HG03095 (cell line): ENCODE results near the gene SGCG.
"Not testable (repeated sequence)": the region's sequence is repeated elsewhere in the genome, so short reads cannot be mapped to it uniquely, and the experiment has no call there.

ENCODE experiments used
- ATAC-seq: cut with Tn5 transposase; IDR thresholded peaks from one replicate; pipeline ENCODE4 v1.9.1; 2021; ENCODE audit warnings: moderate library complexity; ENCODE audit not compliant: unreplicated experiment

SGCG gene, protein sequence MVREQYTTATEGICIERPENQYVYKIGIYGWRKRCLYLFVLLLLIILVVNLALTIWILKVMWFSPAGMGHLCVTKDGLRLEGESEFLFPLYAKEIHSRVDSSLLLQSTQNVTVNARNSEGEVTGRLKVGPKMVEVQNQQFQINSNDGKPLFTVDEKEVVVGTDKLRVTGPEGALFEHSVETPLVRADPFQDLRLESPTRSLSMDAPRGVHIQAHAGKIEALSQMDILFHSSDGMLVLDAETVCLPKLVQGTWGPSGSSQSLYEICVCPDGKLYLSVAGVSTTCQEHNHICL

DNA sequence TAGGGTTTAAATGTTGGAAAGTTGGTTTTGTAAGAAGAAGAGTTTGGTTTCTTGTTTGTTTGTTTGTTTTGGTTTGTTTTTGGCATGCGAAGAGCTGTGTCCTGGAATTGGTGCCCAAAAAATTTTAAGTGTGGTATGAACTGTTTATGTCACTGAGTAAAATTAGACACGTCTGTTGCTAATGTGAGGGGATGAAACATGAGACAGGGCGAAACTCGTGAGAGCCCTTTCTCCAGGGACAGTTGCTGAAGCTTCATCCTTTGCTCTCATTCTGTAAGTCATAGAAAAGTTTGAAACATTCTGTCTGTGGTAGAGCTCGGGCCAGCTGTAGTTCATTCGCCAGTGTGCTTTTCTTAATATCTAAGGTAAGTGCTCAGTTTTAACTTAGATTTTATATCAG lies at the start of gene SGCG:
TSS of gene SGCG (plus strand) at position 269 of the 400 bp plus-strand sequence. CDS start 22,716 bp downstream, outside the sequence.
- ATAC-seq, result no peak

DNA sequence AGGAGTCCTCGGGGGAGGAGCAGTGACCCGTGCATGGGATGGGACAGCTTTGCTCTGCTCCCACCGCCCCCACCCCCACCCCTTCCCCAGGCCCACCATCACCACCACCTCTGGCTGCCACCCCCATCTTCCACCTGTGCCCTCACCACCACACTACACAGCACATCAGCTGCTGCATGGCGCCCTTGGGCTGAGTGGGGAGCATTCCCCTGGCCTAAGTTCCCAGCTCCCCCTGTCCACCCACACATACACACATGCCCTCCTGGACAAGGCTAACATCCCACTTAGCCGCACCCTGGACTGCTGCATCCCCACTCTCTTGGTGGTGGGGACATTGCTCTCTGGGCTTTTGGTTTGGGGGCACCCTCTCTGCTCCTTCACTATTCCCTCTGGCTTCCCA lies 46.2 kb upstream of the SGCG start:
- ATAC-seq, result no peak

DNA sequence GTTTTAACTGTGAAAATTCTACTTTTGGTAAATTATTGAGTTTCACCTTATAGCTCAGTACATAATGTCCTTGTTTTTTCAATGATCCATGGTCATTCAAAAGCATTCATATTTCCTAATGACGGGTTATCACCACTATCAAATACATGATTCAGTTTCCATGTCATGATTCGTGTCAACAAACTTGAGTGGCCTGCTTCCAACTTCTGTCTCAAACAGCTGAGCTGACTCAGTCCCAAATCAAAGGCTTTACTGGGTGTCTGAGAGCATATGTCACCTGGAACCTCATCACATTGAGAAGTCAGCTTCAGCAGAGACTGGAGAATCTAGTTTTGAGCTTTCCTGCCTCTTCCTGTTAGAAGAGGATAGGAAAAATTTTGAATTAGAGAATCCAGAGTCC lies 40.3 kb upstream of the SGCG start:
- ATAC-seq, result no peak

- ATAC-seq, result no peak
These were observed 38.8 kb upstream of the SGCG start for GRCh38 chr13:23141964-23142363.

- ATAC-seq, result not testable (repeated sequence)
These were observed 38.2 kb upstream of the SGCG start for GRCh38 chr13:23142607-23143006.

- ATAC-seq, result no peak
These were observed 36.3 kb upstream of the SGCG start for GRCh38 chr13:23144431-23144830.

DNA sequence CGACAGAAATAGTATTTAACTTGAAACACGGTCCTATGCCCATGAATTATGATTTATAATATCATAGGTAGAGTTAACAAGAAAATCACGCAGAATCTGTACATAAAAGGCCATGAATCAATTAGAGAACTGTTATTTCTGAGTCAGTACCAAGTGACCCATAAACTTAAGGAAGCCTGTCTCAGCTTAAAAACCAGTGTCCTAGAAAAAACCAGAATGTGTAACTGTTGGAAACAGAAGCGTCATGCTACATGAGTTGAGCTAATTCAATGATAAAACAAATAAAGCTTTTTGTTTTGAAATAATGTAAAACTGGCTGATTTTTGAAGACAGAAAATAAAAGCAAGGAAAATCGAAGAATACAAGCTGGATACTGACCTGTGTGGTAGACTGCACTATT lies 34.8 kb upstream of the SGCG start:
- ATAC-seq, result no peak

DNA sequence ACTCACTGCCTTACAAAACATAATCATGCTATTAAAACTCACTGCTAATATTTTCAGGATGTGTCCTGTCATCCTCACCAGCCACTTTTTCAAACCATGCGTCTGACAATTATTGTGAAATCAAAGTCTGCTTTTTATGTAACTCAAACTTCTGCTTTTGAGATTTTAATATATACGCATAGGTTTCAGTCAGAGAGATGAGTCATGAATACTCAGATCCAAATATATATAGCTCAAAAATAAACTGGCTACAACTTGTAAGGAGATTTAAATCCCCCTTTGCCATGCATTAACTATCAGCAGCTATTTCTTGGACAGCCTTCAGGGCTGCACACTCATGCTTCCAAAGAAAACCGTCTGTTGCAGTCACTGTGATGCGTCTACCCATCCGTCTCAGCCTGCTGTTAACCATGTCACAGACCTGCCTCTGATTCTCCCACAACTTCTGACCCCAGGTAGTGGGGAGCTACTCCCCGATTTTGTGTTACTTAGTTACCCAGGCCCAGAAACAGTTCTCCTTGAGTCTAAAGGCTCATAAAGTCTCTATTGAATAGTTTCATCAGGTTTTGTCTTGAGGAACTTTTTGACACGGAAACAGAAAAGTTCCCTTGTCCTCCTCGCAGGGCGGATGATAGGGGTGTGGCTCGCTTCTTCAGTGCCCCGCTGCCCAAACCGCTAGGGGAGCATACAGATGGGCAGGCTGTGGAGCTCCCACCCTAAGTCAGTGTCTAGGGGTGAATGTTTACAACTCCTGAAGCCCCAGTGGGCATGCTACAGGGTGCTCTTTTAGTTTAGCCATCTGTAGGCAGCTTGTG lies 33.8 kb upstream of the SGCG start:
- no peak for ATAC-seq

GRCh38 chr13:23147827-23148226 lies 33.0 kb upstream of the SGCG start:
- ATAC-seq, result no peak

DNA sequence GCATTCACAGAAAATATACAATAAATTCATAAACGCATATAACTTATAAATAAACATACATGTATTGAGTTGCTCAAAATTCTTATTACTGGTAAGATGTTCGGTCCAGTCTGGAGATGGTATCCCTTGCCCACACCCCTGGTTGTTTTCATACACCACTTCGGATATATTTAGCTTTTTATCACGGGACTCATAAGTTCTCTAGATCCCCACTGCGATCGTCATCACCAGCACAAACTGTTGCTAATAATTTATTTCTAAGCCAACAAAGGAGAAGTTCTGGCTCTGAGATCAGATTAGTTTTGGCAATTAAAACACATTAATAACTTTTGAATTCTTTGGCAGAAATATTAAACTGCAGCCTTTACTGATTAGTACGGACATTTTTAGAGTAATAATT lies 23.0 kb upstream of the SGCG start:
- no peak for ATAC-seq

DNA sequence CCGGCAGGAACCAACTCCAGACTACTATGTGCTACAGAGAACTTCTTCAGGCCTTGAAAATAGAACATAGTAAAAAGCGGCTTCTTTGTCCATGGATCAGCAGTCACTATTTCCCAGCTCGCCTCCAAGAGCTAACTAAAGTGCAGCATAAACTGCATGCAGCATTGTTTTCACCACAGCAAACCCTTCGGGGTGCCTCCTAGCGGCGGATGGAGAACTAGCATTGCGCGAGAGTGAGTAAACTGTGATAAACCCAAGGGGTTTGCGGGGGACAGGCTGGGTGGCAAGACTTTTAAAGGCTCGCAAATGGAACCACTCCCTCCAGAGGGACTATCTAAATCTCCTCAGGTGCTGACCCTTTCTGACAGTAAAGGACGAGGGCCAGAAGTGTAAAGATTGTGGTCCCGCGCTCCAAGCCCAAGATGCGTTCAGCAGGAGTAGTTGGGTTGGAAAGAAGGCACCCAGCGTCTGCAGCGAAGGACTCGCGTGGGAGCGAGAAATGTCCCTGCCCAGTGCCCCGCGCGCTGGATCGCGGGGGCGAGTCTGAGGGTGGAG lies 21.5 kb upstream of the SGCG start:
- no peak for ATAC-seq

GRCh38 chr13:23159760-23160637 lies 20.8 kb upstream of the SGCG start:
- no peak for ATAC-seq

DNA sequence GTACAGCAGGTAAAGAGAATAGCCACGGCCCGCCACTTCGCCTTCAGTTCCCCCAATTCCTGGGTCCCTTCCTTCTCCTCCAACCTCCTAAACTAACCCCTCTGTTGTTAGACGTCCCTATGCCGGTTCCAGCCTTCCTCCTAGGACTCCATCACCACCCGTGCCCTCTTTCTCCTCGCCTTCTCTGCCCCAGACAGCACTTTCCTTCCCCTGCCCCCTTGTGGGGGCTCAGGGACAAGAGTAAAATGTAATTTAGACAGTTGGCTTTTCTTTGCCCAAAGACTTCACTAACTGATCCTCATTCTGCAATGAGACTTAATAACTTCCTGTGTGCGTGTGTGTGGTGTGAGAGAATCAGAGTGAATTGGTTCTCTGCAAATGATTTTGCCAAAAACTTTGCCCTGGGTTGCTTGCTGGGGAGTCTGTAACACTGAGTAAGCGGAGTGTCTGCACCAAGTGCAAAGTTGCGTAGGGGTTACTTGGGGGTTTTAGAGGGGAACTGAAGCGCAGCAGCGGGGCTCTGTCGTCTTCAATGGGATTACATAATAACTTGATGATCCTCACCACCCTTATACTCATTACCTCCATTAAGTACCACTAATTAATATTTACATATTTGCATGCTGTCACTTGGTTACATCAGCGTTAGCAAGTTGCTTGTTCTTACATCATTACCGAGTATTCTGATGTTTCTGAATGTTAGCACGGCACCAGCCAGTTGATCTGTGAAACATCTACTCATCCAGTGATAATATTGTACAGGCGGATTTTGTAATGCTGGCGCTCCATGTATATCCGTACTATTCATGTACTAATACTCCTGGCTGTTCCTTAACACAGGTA lies 19.9 kb upstream of the SGCG start:
- no peak for ATAC-seq

- ATAC-seq, result no peak
These were observed 19.3 kb upstream of the SGCG start for GRCh38 chr13:23161481-23161825.

DNA sequence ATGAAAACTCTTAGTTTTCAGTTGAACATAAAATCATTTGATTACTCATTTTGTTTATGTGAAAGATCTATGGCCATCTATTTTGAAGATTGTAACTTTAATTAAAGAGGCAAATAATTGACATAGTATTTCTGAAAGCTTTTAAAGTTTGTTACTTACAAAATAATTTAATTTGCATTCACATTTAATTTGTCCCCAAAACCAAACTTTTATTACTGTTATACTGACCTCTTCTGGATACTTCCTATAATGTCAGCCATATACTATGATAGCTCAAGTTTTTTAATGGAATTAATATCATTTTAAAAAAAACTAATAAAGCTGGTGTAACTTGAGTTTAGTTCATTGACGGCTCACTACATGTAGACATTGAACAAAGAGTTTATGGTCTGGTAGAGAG lies 4.9 kb upstream of the SGCG start:
- ATAC-seq, result no peak

DNA sequence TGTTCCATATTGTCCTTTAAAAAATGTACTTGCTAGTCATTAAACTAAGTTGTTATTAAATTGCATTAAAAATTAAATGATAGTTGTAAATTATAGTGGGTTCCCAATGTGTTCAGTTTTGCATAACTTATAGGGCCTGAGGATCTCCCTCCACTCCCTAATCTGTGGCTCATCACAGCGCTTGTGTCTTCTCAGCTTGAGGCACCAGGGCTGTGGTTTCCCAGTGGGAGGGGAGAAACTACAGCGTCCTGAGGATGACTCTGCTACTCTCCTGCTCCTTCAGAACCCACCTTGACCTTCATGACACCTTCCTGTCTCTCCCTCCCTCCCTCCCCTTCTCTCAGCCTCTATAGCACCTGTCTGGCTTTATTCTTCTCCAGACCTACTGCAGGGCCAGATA lies 1.4 kb downstream of the SGCG start:
- no peak for ATAC-seq

DNA sequence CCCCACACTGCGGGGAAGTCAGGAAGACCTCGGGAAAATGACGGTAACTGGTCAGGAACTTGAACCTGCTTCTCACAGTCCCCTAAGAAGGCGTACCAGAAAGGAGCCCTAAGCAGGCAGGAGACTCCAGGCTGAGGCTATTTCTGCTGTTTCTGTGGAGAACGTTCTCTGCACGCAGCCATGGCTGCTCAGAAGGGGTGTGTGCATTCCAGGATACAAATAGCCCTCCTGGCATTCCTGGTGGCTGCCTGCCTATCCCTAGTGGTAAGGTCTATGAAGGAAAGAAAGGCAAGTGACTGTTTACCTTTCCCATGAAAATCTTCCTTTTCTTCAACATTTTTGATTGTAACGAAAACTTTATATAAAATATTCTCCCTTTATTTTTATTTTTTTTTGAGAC lies 2.5 kb downstream of the SGCG start:
- no peak for ATAC-seq

- no peak for ATAC-seq
These were observed 4.8 kb downstream of the SGCG start for GRCh38 chr13:23185542-23185941.

- no peak for ATAC-seq
These were observed 21.1 kb downstream of the SGCG start for GRCh38 chr13:23201870-23202269.

- ATAC-seq, result no peak
These were observed 21.6 kb downstream of the SGCG start for GRCh38 chr13:23202383-23202782.
